GM23248 (cell line): ENCODE results near the gene UVRAG.

ENCODE experiments used
- EZH2 ChIP-seq: fragments of 200-600 bp; sonication (generic); IDR thresholded peaks from 2 replicates; pipeline ENCODE4 v1.6.1; 2018; ENCODE audit warnings: antibody characterized with exemption, mild to moderate bottlenecking; ENCODE audit not compliant: insufficient read depth, poor library complexity, severe bottlenecking
- EZH2phosphoT487 ChIP-seq: fragments of 200-600 bp; sonication (generic); IDR thresholded peaks from 2 replicates; pipeline ENCODE4 v1.6.1; 2018; ENCODE audit warnings: antibody characterized with exemption, moderate library complexity, mild to moderate bottlenecking, low read depth; ENCODE audit not compliant: insufficient read depth

GRCh38 chr11:75810637-75811390 is 4.2 kb upstream of the UVRAG start:
- no peak for TF ChIP-seq EZH2phosphoT487
- no peak for TF ChIP-seq EZH2
